PC-9 (cell line): Measurements from ENCODE around the gene TMPRSS11A.

Source experiments
- CTCF ChIP-seq: fragments of 200-600 bp; sonication (generic); conservative IDR thresholded peaks from 2 replicates; pipeline ENCODE4 v1.6.1; 2017; ENCODE audit warnings: mixed run types, antibody characterized with exemption, mild to moderate bottlenecking, moderate library complexity
- EZH2 ChIP-seq: fragments of 200-600 bp; sonication (generic); IDR thresholded peaks from 2 replicates; pipeline ENCODE4 v1.8.0; 2017; ENCODE audit warnings: antibody characterized with exemption, low read depth

- TF ChIP-seq CTCF: no peak
- TF ChIP-seq EZH2: no peak
These were observed 34.7 kb downstream of the TMPRSS11A start for GRCh38 chr4:67928546-67928945.
